Upper lobe of left lung (tissue), 6 donors: ENCODE measurements around the gene CELF5. TPM values are rescaled to one million over a fixed set of nuclear protein-coding genes. Genes with fewer than 3 reads are reported as not detected.

Source experiments
- total RNA-seq, 6 donors: library from RNA; depleted of rRNA in 4 of 6; stranded (reverse); fragments of >200 nt in 4 of 6; gene quantifications; one replicate each; pipeline versions ENCODE4 v1.1.0 to v1.2.1, GENCODE V29; 2016 to 2021
- donor health status: DM: no; HTN: no; CAD: no; lungs with moderate emphysema.
- donor health status: DM: no; HTN: yes; CAD: no; lungs with severe emphysema.

Gene CELF5
- total RNA-seq, 6 donors from 2014 or later, result 0.49 to 0.76 TPM; not detected in 4

Other genes starting within 250 kb of the CELF5 start
- gene TLE6, start 247.1 kb upstream of the CELF5 start, total RNA-seq, result 10 to 100 TPM in 2 of 6 donors, 1 to 10 TPM in 4; 4.1 to 49.2 (median 5.4) TPM
- gene TLE2, start 195.4 kb upstream of the CELF5 start, total RNA-seq, result 100 to 1,000 TPM in 1 of 6 donors, 10 to 100 TPM in 5; 35.0 to 115 (median 56.0) TPM
- 100 to 1,000 TPM; 324 to 781 (median 471) TPM for gene TLE5, start 162.2 kb upstream of the CELF5 start, total RNA-seq
- gene GNA11, start 130.3 kb upstream of the CELF5 start, total RNA-seq, result 100 to 1,000 TPM in 1 of 6 donors, 10 to 100 TPM in 5; 60.0 to 103 (median 75.9) TPM
- gene GNA15, start 88.6 kb upstream of the CELF5 start, total RNA-seq, result 10 to 100 TPM; 19.0 to 31.4 (median 28.4) TPM
- gene S1PR4, start 45.9 kb upstream of the CELF5 start, total RNA-seq, result 10 to 100 TPM; 19.1 to 41.6 (median 33.7) TPM
- gene NCLN, start 38.7 kb upstream of the CELF5 start, total RNA-seq, result 10 to 100 TPM; 35.6 to 87.0 (median 72.5) TPM
- 100 to 1,000 TPM in 5 of 6 donors, 10 to 100 TPM in 1; 96.1 to 175 (median 154) TPM for gene NFIC, start 141.9 kb downstream of the CELF5 start, total RNA-seq